PC-9 (cell line): ENCODE results near the gene LAMA2. TPM values are rescaled to one million over a fixed set of nuclear protein-coding genes. Genes with fewer than 3 reads are reported as not detected.

Source experiments
- BruUV-seq: library from RNA; stranded (reverse); fragments of 400-500 nt; replicated peaks from 2 replicates; lab custom pipeline; 2021; lab: Mats Ljungman, UMichigan
- CTCF ChIA-PET: fragments of 300-600 bp; sonication (Branson Sonifier 250); formaldehyde crosslinking; loops from one replicate; lab custom pipeline; 2022; ENCODE audit warnings: antibody characterized with exemption; lab: Charles Lee
- POLR2A ChIA-PET: fragments of 300-600 bp; sonication (Branson Sonifier 250); formaldehyde crosslinking; loops from one replicate; lab custom pipeline; 2022; ENCODE audit warnings: antibody characterized with exemption; ENCODE audit not compliant: unreplicated experiment; lab: Charles Lee
- DNase-seq, 2 experiments: peaks; one replicate each; pipeline versions ENCODE4 v3.0.0 to v3.0.0-alpha.2; 2015 to 2022; ENCODE audit warnings: mixed read lengths in 1 of 2
- H2AFZ ChIP-seq: fragments of 200-600 bp; sonication (generic); 2 replicates; pipeline ENCODE4 v1.8.1; 2017; ENCODE audit warnings: antibody characterized with exemption
- H3F3A ChIP-seq: fragments of 200-600 bp; sonication (generic); 2 replicates; pipeline ENCODE4 v1.8.1; 2017; ENCODE audit warnings: antibody characterized with exemption, mild to moderate bottlenecking, low read depth; ENCODE audit not compliant: insufficient read depth
- H3K27ac ChIP-seq: fragments of 200-600 bp; sonication (generic); 2 replicates; pipeline ENCODE4 v1.6.1; 2016; ENCODE audit warnings: mixed run types
- H3K27me3 ChIP-seq: fragments of 200-600 bp; sonication (generic); 2 replicates; pipeline ENCODE4 v1.6.1; 2016; ENCODE audit warnings: low read depth, mixed run types; ENCODE audit not compliant: insufficient read depth
- H3K36me3 ChIP-seq: fragments of 200-600 bp; sonication (generic); 2 replicates; pipeline ENCODE4 v1.6.1; 2016; ENCODE audit warnings: low read depth, mixed run types
- H3K4me1 ChIP-seq: fragments of 200-600 bp; sonication (generic); replicated peaks from 2 replicates; pipeline ENCODE4 v1.6.1; 2016; ENCODE audit warnings: mixed run types; ENCODE audit not compliant: insufficient read depth
- H3K4me2 ChIP-seq: fragments of 200-600 bp; sonication (generic); 2 replicates; pipeline ENCODE4 v1.6.1; 2017; ENCODE audit warnings: mixed run types
- H3K4me3 ChIP-seq: fragments of 200-600 bp; sonication (generic); 2 replicates; pipeline ENCODE4 v1.6.1; 2016; ENCODE audit warnings: mixed run types
- H3K79me2 ChIP-seq: fragments of 200-600 bp; sonication (generic); 2 replicates; pipeline ENCODE4 v1.6.1; 2017; ENCODE audit warnings: low read depth, mixed run types
- H3K9me2 ChIP-seq: fragments of 200-600 bp; sonication (generic); 2 replicates; pipeline ENCODE4 v1.8.1; 2017; ENCODE audit warnings: mild to moderate bottlenecking; ENCODE audit not compliant: insufficient read depth
- H3K9me3 ChIP-seq: fragments of 200-600 bp; sonication (generic); 2 replicates; pipeline ENCODE4 v1.8.1; 2016; ENCODE audit warnings: low read depth; ENCODE audit not compliant: insufficient read depth
- H4K20me1 ChIP-seq: fragments of 200-600 bp; sonication (generic); 2 replicates; pipeline ENCODE4 v1.8.1; 2017; ENCODE audit not compliant: insufficient read depth
- CTCF ChIP-seq: fragments of 200-600 bp; sonication (generic); conservative IDR thresholded peaks from 2 replicates; pipeline ENCODE4 v1.6.1; 2017; ENCODE audit warnings: mixed run types, antibody characterized with exemption, mild to moderate bottlenecking, moderate library complexity
- EZH2 ChIP-seq: fragments of 200-600 bp; sonication (generic); IDR thresholded peaks from 2 replicates; pipeline ENCODE4 v1.8.0; 2017; ENCODE audit warnings: antibody characterized with exemption, low read depth
- intact Hi-C: fragments of 100-400 bp; cut with micrococcal nuclease; formaldehyde crosslinking; loops from one replicate; pipeline ENCODE4 v1.10.0; 2022; ENCODE audit not compliant: unreplicated experiment
- total RNA-seq: library from RNA; stranded (reverse); gene quantifications from 2 replicates; pipeline ENCODE4 v1.2.3, GENCODE V29; 2021

Gene LAMA2
- total RNA-seq, 1 experiment from 2014 or later, result 2.8 TPM

- Histone ChIP-seq H3K9me2 (no peaks in the 10 kb centered on the region; the same call in none of the 2 replicates), H3K9me3 (no peaks in the 10 kb centered on the region), H3K36me3 (no peaks in the 10 kb centered on the region), H3K27ac (no peak overlapping the region), H3K27me3 (no peaks in the 10 kb centered on the region), H3K4me1 (no peaks in the 10 kb centered on the region; the same call in 1 of the 2 replicates), H3K4me3 (no peak overlapping the region), H2AFZ (no peak overlapping the region), H3K4me2 (no peak overlapping the region), H3F3A (no peaks in the 10 kb centered on the region), H4K20me1 (no peaks in the 10 kb centered on the region), H3K79me2 (no peaks in the 10 kb centered on the region)
- POLR2A ChIA-PET, result no interaction called here
- no TSS peak for BruUV-seq
- intact Hi-C loops, result no loop called here
- CTCF ChIA-PET, result interaction anchor here (0.6 kb wide), 1 partner anchor 468 kb away, joined by 3 read pairs; no protein-coding TSS in a partner anchor
- TF ChIP-seq CTCF, result no peak
- TF ChIP-seq EZH2, result no peak
- DNase-seq, result no peak
Observed at GRCh38 chr6:129030215-129030614, 147.3 kb downstream of the LAMA2 start.

DNA sequence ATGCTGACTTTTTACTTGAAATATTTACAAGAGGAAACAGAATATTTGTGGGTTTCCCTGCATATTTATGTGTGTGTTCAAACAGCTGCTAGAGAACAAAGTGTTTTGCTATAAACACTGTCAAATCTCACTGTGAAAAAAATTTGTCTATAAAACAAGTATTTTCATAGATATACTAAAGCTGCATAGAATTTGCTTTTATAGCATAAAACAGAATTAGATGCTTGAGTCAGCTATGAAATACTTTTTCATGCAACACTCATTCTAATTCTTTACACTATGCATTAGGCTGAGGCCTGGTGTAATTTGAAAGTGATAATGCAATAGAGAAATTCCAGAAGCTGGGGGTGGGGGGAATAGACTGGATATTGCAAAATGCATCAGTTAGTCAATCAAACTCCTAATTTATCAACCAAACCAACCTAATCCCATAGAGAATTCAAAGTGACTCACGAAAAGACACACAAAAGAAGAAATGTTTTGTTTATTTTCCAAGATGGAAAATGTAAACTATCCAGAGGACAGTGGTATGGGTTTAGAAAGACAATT is 148.2 kb downstream of the LAMA2 start:
- H3K4me2 ChIP-seq, result no peak overlapping the region
- no peaks in the 10 kb centered on the region for H3K79me2 ChIP-seq
- no peaks in the 10 kb centered on the region; the same call in none of the 2 replicates for H3K9me2 ChIP-seq
- no peaks in the 10 kb centered on the region for H3F3A ChIP-seq
- DNase-seq, result no peak
- H3K9me3 ChIP-seq, result no peaks in the 10 kb centered on the region
- TF ChIP-seq CTCF (no peak), EZH2 (no peak)
- BruUV-seq, result no TSS peak
- no peaks in the 10 kb centered on the region; the same call in 1 of the 2 replicates for H3K4me1 ChIP-seq
- H4K20me1 ChIP-seq, result no peaks in the 10 kb centered on the region
- H2AFZ ChIP-seq, result no peak overlapping the region
- no peaks in the 10 kb centered on the region for H3K27me3 ChIP-seq
- H3K36me3 ChIP-seq, result no peaks in the 10 kb centered on the region
- CTCF ChIA-PET, result no interaction called here
- no peak overlapping the region for H3K4me3 ChIP-seq
- no peak overlapping the region for H3K27ac ChIP-seq
- intact Hi-C loops, result no loop called here
- POLR2A ChIA-PET, result no interaction called here

- no peak overlapping the region; the same call in 1 of the 2 replicates for H2AFZ ChIP-seq
- POLR2A ChIA-PET, result interaction anchor here (0.6 kb wide), 2 partner anchors 463 to 1011 kb away, joined by 5 to 7 read pairs; no protein-coding TSS in a partner anchor
- no TSS peak for BruUV-seq
Observed at GRCh38 chr6:129032602-129033001, 149.7 kb downstream of the LAMA2 start.

More at GRCh38 chr6:129032602-129033001, 149.7 kb downstream of the LAMA2 start:
- H3K79me2 ChIP-seq, result no peaks in the 10 kb centered on the region
- intact Hi-C loops, result no loop called here
- H3K36me3 ChIP-seq, result no peaks in the 10 kb centered on the region
- no peaks in the 10 kb centered on the region; the same call in 1 of the 2 replicates for H3K9me2 ChIP-seq
- H3K4me1 ChIP-seq, result no peaks in the 10 kb centered on the region; the same call in 1 of the 2 replicates
- no peak overlapping the region for H3K4me3 ChIP-seq
- H3K27me3 ChIP-seq, result no peaks in the 10 kb centered on the region
- H3K9me3 ChIP-seq, result no peaks in the 10 kb centered on the region
- TF ChIP-seq CTCF, result no peak
- no peak for TF ChIP-seq EZH2
- DNase-seq, result no peak
- H3F3A ChIP-seq, result no peaks in the 10 kb centered on the region
- H3K27ac ChIP-seq, result no peak overlapping the region
- no peak overlapping the region for H3K4me2 ChIP-seq
- no peaks in the 10 kb centered on the region for H4K20me1 ChIP-seq
- CTCF ChIA-PET, result no interaction called here
